ENCODE measurements around the gene AGO4.
"Not testable (repeated sequence)": the region's sequence is repeated elsewhere in the genome, so short reads cannot be mapped to it uniquely, and the experiment has no call there.

GRCh38 chr1:35784364-35784763, 23.5 kb upstream of the AGO4 start:
- TF ChIP-seq POLR2A (IDR thresholded peaks at IDR 0.05); CTCF (IDR thresholded peaks at IDR 0.05 in 4 of 5, conservative IDR thresholded peaks at IDR 0.05 in 1 of 5): not testable (repeated sequence)
